Endothelial cell of umbilical vein (primary cell): ENCODE measurements around the gene RPL5. TPM values are rescaled to one million over a fixed set of nuclear protein-coding genes. Genes with fewer than 3 reads are reported as not detected.

Experiments
- BruUV-seq: library from RNA; stranded (reverse); fragments of 400-500 nt; replicated peaks from 2 replicates; lab custom pipeline; 2021; lab: Mats Ljungman, UMichigan
- CTCF ChIA-PET: fragments of 300-600, 350-600 bp; sonication (Branson Sonifier 250); formaldehyde crosslinking; loops from one replicate; lab custom pipeline; 2021; ENCODE audit warnings: antibody characterized with exemption, inconsistent platforms; lab: Charles Lee
- POLR2A ChIA-PET: fragments of 300-600, 350-600 bp; sonication (Branson Sonifier 250); formaldehyde crosslinking; loops from one replicate; lab custom pipeline; 2021; ENCODE audit warnings: antibody characterized with exemption, inconsistent platforms; lab: Charles Lee
- DNase-seq: peaks from one replicate; pipeline ENCODE4 v3.0.0-alpha.2; 2011; ENCODE audit warnings: low read depth, low spot score
- FAIRE-seq: peaks from 2 replicates; lab custom pipeline; 2011; peaks lifted over from hg19 to GRCh38; lab: Jason Lieb, UNC
- H2AFZ ChIP-seq: 2 replicates; pipeline ENCODE4 v1.6.0; 2012; ENCODE audit warnings: low read depth, low read length, control low read depth, inconsistent platforms
- H3K27ac ChIP-seq: 2 replicates; pipeline ENCODE4 v1.5.1; 2011; ENCODE audit warnings: low read depth, mild to moderate bottlenecking, control low read depth, low read length, moderate library complexity; ENCODE audit not compliant: insufficient read depth
- H3K27me3 ChIP-seq, 2 experiments: 2 replicates each; pipeline versions ENCODE4 v1.6.0 to v1.6.1; 2011; ENCODE audit warnings: low read length in 2 of 2, mixed read lengths in 1 of 2; ENCODE audit not compliant: control insufficient read depth in 2 of 2, insufficient read depth in 2 of 2
- H3K36me3 ChIP-seq, 2 experiments: 2 replicates in 1 of 2; 3 replicates in 1 of 2; pipeline ENCODE4 v1.5.1; 2011; ENCODE audit warnings: low read length in 2 of 2, mild to moderate bottlenecking in 1 of 2, moderate library complexity in 1 of 2; ENCODE audit not compliant: control insufficient read depth in 2 of 2, insufficient read depth in 2 of 2; ENCODE audit errors: extremely low read depth in 1 of 2
- H3K4me1 ChIP-seq: 3 replicates; pipeline ENCODE4 v1.5.1; 2011; ENCODE audit warnings: mild to moderate bottlenecking, low read length; ENCODE audit not compliant: control insufficient read depth, insufficient read depth; ENCODE audit errors: extremely low read depth
- H3K4me2 ChIP-seq: 2 replicates; pipeline ENCODE4 v1.6.1; 2011; ENCODE audit warnings: low read length, control low read depth, mixed read lengths; ENCODE audit not compliant: insufficient read depth
- H3K4me3 ChIP-seq, 3 experiments: fragments of 200-600 bp in 1 of 3; sonication (generic), shearing (Covaris generic) in 1 of 3; replicated peaks in 1 of 3; 2 replicates each; pipeline ENCODE4 v1.5.1; 2011 to 2016; ENCODE audit warnings: control low read depth in 3 of 3, low read length in 3 of 3, mild to moderate bottlenecking in 2 of 3, inconsistent platforms in 1 of 3, low read depth in 1 of 3, moderate library complexity in 1 of 3; ENCODE audit not compliant: insufficient read depth in 1 of 3
- H3K79me2 ChIP-seq: 2 replicates; pipeline ENCODE4 v1.6.0; 2012; ENCODE audit warnings: low read length, inconsistent platforms; ENCODE audit not compliant: control insufficient read depth, insufficient read depth
- H3K9ac ChIP-seq: replicated peaks from 2 replicates; pipeline ENCODE3; 2011; ENCODE audit warnings: low read length, control low read depth; ENCODE audit not compliant: insufficient read depth; ENCODE audit errors: extremely low read depth
- H3K9me1 ChIP-seq: replicated peaks from 3 replicates; pipeline ENCODE4 v1.6.0; 2011; ENCODE audit warnings: mild to moderate bottlenecking, low read length; ENCODE audit not compliant: control insufficient read depth, insufficient read depth; ENCODE audit errors: extremely low read depth
- H3K9me3 ChIP-seq: replicated peaks from 2 replicates; pipeline ENCODE4 v1.5.1; 2012; ENCODE audit warnings: low read length, inconsistent platforms; ENCODE audit not compliant: control insufficient read depth, insufficient read depth
- H4K20me1 ChIP-seq: replicated peaks from 2 replicates; pipeline ENCODE3; 2011; ENCODE audit warnings: mild to moderate bottlenecking, low read length; ENCODE audit not compliant: control insufficient read depth, insufficient read depth; ENCODE audit errors: extremely low read depth
- CTCF ChIP-seq, 2 donors: IDR thresholded peaks; 1 replicate in 1 of 2; 2 replicates in 1 of 2; pipeline ENCODE4 v1.5.1; 2011; ENCODE audit warnings: low read length in 2 of 2, mild to moderate bottlenecking in 2 of 2, moderate library complexity in 2 of 2, control low read depth in 1 of 2, inconsistent platforms in 1 of 2, low read depth in 1 of 2; ENCODE audit not compliant: insufficient read depth in 1 of 2; ENCODE audit errors: extremely low read depth in 1 of 2
- MAX ChIP-seq: IDR thresholded peaks from 2 replicates; pipeline ENCODE4 v1.6.1; 2011; ENCODE audit not compliant: insufficient read depth, insufficient read length
- dilution Hi-C: fragments of 300-500 bp; cut with MboI; formaldehyde crosslinking; loops from one replicate; pipeline ENCODE4 v1.15.0; 2019; ENCODE audit warnings: low sequenced_read_pairs; ENCODE audit not compliant: extremely low pct_ligation_motif_present
- intact Hi-C: fragments of 100-400 bp; cut with micrococcal nuclease; formaldehyde crosslinking; loops from one replicate; pipeline ENCODE4 v1.10.0; 2022
- polyA plus RNA-seq, 4 experiments: library from polyadenylated mRNA; depleted of rRNA in 3 of 4; stranded (reverse) in 3 of 4; unstranded in 1 of 4; fragments of >200 nt; gene quantifications; 2 replicates each; pipeline versions ENCODE4 v1.2.1 to v1.2.3, GENCODE V29; 2011 to 2012; ENCODE audit warnings: missing spikeins in 1 of 4
- total RNA-seq: library from RNA; stranded (reverse); gene quantifications from 2 replicates; pipeline ENCODE4 v1.2.3, GENCODE V29; 2021

RPL5 gene
- total and polyA plus RNA-seq, 2 donors (not counting 3 experiments of a cell fraction or from before 2014, with no cell fraction given) = 1,109 to 1,237 TPM

- Histone ChIP-seq H3K36me3 (no peaks in the 10 kb centered on the region), H3K9ac (no peak overlapping the region), H3K9me3 (no peaks in the 10 kb centered on the region), H3K9me1 (no peaks in the 10 kb centered on the region), H4K20me1 (no peaks in the 10 kb centered on the region), H3K4me1 (no peaks in the 10 kb centered on the region), H3K27ac (no peak overlapping the region), H3K79me2 (no peaks in the 10 kb centered on the region), H2AFZ (no peak overlapping the region), H3K4me2 (no peak overlapping the region), H3K27me3 (peaks cover 2 to 6% of the 10 kb centered on the region in 2 experiments), H3K4me3 (no peak overlapping the region)
- TF ChIP-seq MAX = no peak
- peak; percentile 66 to 93 for TF ChIP-seq CTCF (IDR thresholded peaks at IDR 0.05; ENCODE audit: extremely low read depth in 1 of 2, insufficient read depth in 1 of 2, low read depth in 1 of 2, low read length in 2 of 2)
- FAIRE-seq = peak; percentile 97
- ChIA-PET POLR2A (no interaction called here), CTCF (interaction anchor here (0.6 to 11.4 kb wide), 25 partner anchors 8 to 548 kb away, joined by 3 to 257 read pairs (median 4); partner anchors contain the start of gene DIPK1A)
- dilution Hi-C loops = no loop called here
- BruUV-seq = no TSS peak
- DNase-seq = peak; percentile 81
- intact Hi-C loops = loop anchor here (1.0 kb wide), 4 partner anchors 102 to 220 kb away; no protein-coding TSS in a partner anchor
Measured at GRCh38 chr1:92858564-92859399, 26.9 kb downstream of the RPL5 start.
